Measurements from ENCODE around the gene PHLPP2. TPM values are rescaled to one million over a fixed set of nuclear protein-coding genes. Genes with fewer than 3 reads are reported as not detected.

PHLPP2 gene
- total and polyA plus RNA-seq, 12 donors, result 0.77 to 5.3 (median 3.4) TPM

DNA sequence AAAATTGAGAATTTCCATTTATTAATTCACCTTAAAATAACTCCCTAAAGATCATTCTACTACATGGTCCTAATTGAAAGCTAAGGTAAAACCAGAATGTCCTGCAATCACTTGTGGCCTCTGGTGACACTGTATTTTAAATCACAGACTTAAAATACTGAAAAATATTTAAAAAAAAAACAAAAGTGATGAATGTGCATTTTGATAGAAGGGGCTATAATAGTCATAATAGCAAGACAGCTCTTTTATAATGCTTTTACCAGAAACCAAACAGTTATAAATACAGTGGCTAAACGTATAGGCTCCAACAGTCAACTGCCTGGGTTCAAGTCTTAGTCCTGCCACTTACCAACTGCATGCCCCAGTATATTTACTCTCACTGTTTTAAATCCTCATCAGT, 21.2 kb downstream of the PHLPP2 start:
- intact Hi-C loops (cut with DNase I), result no loop called here
- H3K27ac ChIP-seq, result no peak overlapping the region
- ATAC-seq (no peak), DNase-seq (no peak)
- WGBS, 2 donors, result 89 to 93% methylated on average over 1 of the region's 1 CpG
- no peaks in the 10 kb centered on the region for H3K27me3 ChIP-seq
- H3K36me3 ChIP-seq, result peaks cover 0 to 34% (median 0%) of the 10 kb centered on the region in 9 donors
- H3K4me3 ChIP-seq, result no peak overlapping the region
- H3K9me3 ChIP-seq, result no peaks in the 10 kb centered on the region
- TF ChIP-seq CTCF (IDR thresholded peaks at IDR 0.05), result no peak
- no peaks in the 10 kb centered on the region for H3K4me1 ChIP-seq

- Histone ChIP-seq H3K36me3 (peaks cover 0 to 43% (median 0%) of the 10 kb centered on the region in 9 donors), H3K4me3 (no peak overlapping the region), H3K4me1 (no peaks in the 10 kb centered on the region), H3K9me3 (no peaks in the 10 kb centered on the region), H3K27me3 (no peaks in the 10 kb centered on the region), H3K27ac (no peak overlapping the region)
- no peak for DNase-seq
- intact Hi-C loops (cut with DNase I), result no loop called here
- WGBS, 2 donors, result 90 to 96% methylated on average over 4 of the region's 4 CpGs
- no peak for ATAC-seq
- no peak for TF ChIP-seq CTCF (IDR thresholded peaks at IDR 0.05)
These were observed 23.7 kb downstream of the PHLPP2 start for GRCh38 chr16:71700831-71701230.

DNA sequence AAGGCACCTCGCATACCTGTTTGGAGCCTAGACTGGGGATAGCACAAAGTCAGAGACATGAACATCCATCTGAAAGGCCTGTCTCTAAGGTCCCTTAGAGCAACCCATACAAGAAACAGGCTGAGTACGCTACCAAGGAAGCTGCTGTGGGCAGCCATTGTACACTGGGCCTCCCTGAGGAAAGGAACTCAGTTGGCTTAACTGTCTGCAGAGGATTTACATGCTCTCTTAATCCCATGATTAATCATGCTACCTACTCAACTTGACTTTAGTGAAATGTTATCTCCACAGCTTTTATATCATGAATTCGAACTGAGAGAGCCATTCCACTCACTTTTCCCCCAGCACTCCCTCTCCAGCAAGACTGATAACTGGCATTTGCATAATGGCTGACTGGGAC, 26.0 kb downstream of the PHLPP2 start:
- Histone ChIP-seq H3K4me1 (no peaks in the 10 kb centered on the region), H3K9me3 (no peaks in the 10 kb centered on the region), H3K27me3 (no peaks in the 10 kb centered on the region), H3K27ac (no peak overlapping the region), H3K4me3 (no peak overlapping the region), H3K36me3 (peaks cover 0 to 43% (median 0%) of the 10 kb centered on the region in 9 donors)
- WGBS, 2 donors, result 89 to 90% methylated on average over 3 of the region's 3 CpGs
- ATAC-seq (no peak), DNase-seq (no peak)
- intact Hi-C loops (cut with DNase I), result no loop called here
- no peak for TF ChIP-seq CTCF (IDR thresholded peaks at IDR 0.05)

- ATAC-seq, result no peak
- 92 to 100% methylated on average over 4 to 5 of the region's 5 CpGs for WGBS, 2 donors
These were observed 31.3 kb downstream of the PHLPP2 start for GRCh38 chr16:71693164-71693563.

More at GRCh38 chr16:71693164-71693563, 31.3 kb downstream of the PHLPP2 start:
- Histone ChIP-seq H3K4me1 (no peaks in the 10 kb centered on the region), H3K27me3 (no peaks in the 10 kb centered on the region), H3K9me3 (no peaks in the 10 kb centered on the region), H3K27ac (no peak overlapping the region), H3K4me3 (no peak overlapping the region), H3K36me3 (peaks cover 0 to 46% (median 9%) of the 10 kb centered on the region in 9 donors)
- intact Hi-C loops (cut with DNase I), result no loop called here
- no peak for TF ChIP-seq CTCF (IDR thresholded peaks at IDR 0.05)
- DNase-seq, result no peak

All from heart right ventricle (tissue), 16 donors.